Measurements from ENCODE around the gene SOAT1. TPM values are rescaled to one million over a fixed set of nuclear protein-coding genes. Genes with fewer than 3 reads are reported as not detected.

SOAT1 gene
- total RNA-seq, 4 donors from 2014 or later = 12.3 to 14.2 (median 12.6) TPM

DNA sequence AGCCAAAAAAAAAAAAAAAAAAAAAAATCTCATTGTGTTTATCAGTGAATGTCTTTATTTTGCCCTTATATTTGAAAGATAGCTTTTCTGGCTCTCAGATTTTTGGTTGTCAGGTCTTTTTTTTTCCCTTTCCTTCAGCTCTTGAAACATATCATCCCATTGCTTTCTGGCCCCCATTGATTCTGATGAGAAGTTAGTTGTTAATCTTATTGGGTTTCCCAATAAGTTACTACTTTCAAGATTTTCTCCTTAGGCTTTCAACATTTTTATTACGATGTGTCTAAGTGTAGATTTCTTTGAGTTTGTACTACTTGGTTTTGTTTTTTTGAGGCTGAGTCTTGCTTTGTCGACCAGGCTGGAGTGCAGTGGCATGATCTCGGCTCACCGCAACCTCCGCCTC is 14.7 kb upstream of the SOAT1 start:
- H3K36me3 ChIP-seq = no peaks in the 10 kb centered on the region
- no peaks in the 10 kb centered on the region for H3K4me1 ChIP-seq
- H3K27me3 ChIP-seq = no peaks in the 10 kb centered on the region
- 93 to 96% methylated on average over 5 of the region's 5 CpGs for WGBS, 2 donors
- no peak overlapping the region for H3K27ac ChIP-seq
- no peak overlapping the region for H3K4me3 ChIP-seq
- TF ChIP-seq EP300 (IDR thresholded peaks at IDR 0.05) = no peak
- TF ChIP-seq CTCF (IDR thresholded peaks at IDR 0.05) = no peak
- no peak for TF ChIP-seq POLR2A (IDR thresholded peaks at IDR 0.05)
- peaks cover 0 to 13% (median 0%) of the 10 kb centered on the region in 4 donors for H3K9me3 ChIP-seq
- DNase-seq (ENCODE audit: low spot score in 2 of 2) = no peak

- 80% methylated on average over 2 of the region's 2 CpGs for WGBS, 2 donors
- Histone ChIP-seq H3K4me3 (no peak overlapping the region), H3K27ac (no peak overlapping the region), H3K4me1 (no peaks in the 10 kb centered on the region), H3K36me3 (no peaks in the 10 kb centered on the region), H3K9me3 (peaks cover 0 to 9% (median 0%) of the 10 kb centered on the region in 4 donors), H3K27me3 (no peaks in the 10 kb centered on the region)
- DNase-seq (ENCODE audit: low spot score in 2 of 2) = no peak
- TF ChIP-seq POLR2A (IDR thresholded peaks at IDR 0.05) = no peak
- no peak for TF ChIP-seq EP300 (IDR thresholded peaks at IDR 0.05)
- no peak for TF ChIP-seq CTCF (IDR thresholded peaks at IDR 0.05)
These were observed 9.6 kb upstream of the SOAT1 start for GRCh38 chr1:179283992-179284391.

GRCh38 chr1:179287946-179288345 is 5.7 kb upstream of the SOAT1 start:
- 89 to 93% methylated on average over 6 of the region's 6 CpGs for WGBS, 2 donors
- H3K27me3 ChIP-seq = no peaks in the 10 kb centered on the region
- no peak for DNase-seq (ENCODE audit: low spot score in 2 of 2)
- no peak overlapping the region for H3K4me3 ChIP-seq
- no peaks in the 10 kb centered on the region for H3K9me3 ChIP-seq
- H3K27ac ChIP-seq = no peak overlapping the region
- H3K4me1 ChIP-seq = peaks cover 0 to 5% (median under 1%) of the 10 kb centered on the region in 4 donors
- TF ChIP-seq EP300 (IDR thresholded peaks at IDR 0.05) (no peak), POLR2A (IDR thresholded peaks at IDR 0.05) (no peak), CTCF (IDR thresholded peaks at IDR 0.05) (no peak)
- no peaks in the 10 kb centered on the region for H3K36me3 ChIP-seq

DNA sequence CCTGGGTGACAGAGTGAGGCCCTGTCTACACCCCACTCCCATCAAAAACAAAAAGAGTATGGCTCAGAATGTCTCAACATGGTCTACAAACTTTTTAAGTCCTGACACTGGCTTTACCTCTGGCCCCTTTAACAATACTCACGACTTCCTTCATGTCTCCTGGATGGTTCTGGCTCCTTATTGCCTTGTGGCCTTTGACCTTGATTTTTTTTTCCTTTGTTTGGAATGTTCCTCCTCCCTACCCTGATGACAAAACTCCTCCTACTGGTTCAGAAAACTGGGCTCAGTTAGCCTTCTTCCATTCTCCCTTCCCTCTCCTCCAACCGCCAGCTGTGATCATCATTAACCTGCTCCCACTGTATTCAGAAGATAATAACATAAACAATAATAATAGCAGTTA is 4.6 kb upstream of the SOAT1 start:
- Histone ChIP-seq H3K4me3 (no peak overlapping the region), H3K4me1 (peaks cover 0 to 9% (median 3%) of the 10 kb centered on the region in 4 donors), H3K36me3 (no peaks in the 10 kb centered on the region), H3K27me3 (no peaks in the 10 kb centered on the region), H3K27ac (no peak overlapping the region), H3K9me3 (no peaks in the 10 kb centered on the region)
- WGBS, 2 donors = 66 to 74% methylated on average over 2 of the region's 2 CpGs
- TF ChIP-seq EP300 (IDR thresholded peaks at IDR 0.05) = no peak
- TF ChIP-seq POLR2A (IDR thresholded peaks at IDR 0.05) = no peak
- no peak for TF ChIP-seq CTCF (IDR thresholded peaks at IDR 0.05)
- no peak for DNase-seq (ENCODE audit: low spot score in 2 of 2)

DNA sequence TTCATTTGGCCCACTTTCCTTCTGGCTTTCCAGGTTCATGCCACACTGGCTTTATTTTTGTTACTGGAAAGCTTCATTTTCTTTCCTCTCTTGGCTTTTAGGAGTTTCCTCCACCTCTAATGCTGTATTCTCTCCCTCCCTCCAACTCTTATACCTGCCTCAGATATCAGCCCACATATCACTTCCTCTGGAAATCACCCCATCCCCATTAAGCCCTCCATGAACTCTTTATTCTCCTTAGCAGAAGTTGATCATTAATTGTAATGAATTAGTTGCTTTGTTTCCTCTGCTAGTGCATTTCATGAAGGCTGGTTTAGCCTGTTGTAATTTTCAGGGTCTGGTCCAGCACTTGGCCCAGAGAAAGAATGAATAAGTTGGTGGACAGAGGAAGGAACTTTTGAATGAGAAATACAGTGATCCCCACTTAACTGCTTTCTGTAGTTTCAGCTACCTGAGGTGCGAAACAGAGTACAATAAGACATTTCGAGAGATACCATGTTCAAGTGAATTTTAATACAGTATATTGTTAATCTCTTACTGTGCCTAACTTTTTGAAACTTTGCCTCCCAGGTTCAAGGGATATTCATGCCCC is 1.7 kb downstream of the SOAT1 start:
- Histone ChIP-seq H3K9me3 (no peaks in the 10 kb centered on the region), H3K4me3 (peak overlapping the region in 3 of 4 donors; percentile 80 to 85 (median 85)), H3K4me1 (peaks cover 0 to 33% (median 17%) of the 10 kb centered on the region in 4 donors), H3K27me3 (no peaks in the 10 kb centered on the region), H3K36me3 (no peaks in the 10 kb centered on the region), H3K27ac (peak overlapping the region in 3 of 4 donors; percentile 93 to 95 (median 93))
- no peak for DNase-seq (ENCODE audit: low spot score in 2 of 2)
- whole genome bisulfite sequencing, 2 donors = 89 to 91% methylated on average over 2 of the region's 2 CpGs
- TF ChIP-seq EP300 (IDR thresholded peaks at IDR 0.05) = no peak
- TF ChIP-seq CTCF (IDR thresholded peaks at IDR 0.05) = no peak
- TF ChIP-seq POLR2A (IDR thresholded peaks at IDR 0.05) = no peak

Data from tibial nerve (tissue), 4 donors.